Measurements from ENCODE around the gene SF3A1. TPM values are rescaled to one million over a fixed set of nuclear protein-coding genes. Genes with fewer than 3 reads are reported as not detected.

The SF3A1 gene
- polyA plus RNA-seq, 12 donors = 49.9 to 189 (median 71.6) TPM; not detected in 1

DNA sequence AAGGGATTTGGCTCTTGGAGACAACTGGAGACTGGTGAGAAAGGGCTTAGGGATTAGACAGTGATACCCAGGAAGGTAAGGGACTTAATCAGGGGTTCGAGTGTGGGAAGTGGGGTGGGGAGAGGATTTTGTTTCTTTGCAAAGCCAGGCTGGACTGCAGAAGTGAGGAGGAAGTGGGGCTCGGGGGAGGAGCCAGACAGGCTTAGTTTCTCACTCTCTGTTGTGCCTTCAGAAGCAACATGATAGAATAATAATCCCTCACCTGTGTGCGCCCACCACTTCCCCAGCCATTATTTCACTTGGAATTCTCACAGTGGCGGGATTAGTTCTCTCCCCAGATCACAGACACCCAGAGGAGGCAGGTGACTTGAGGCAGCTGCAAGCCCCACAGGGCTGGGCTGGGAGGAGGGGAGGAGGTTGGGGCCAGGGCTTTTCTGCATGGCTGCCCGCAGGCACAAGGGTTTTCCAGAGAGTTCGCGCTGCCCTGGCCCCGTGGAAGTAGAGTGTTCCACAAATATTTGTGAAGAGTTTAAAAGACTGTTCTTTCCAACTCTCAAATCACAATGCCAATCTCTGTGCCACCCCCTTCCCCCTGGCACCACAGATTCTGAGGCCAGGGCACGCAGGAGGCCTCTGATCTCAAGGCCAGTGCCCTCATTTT lies 36.1 kb upstream of the SF3A1 start:
- no peak for DNase-seq

DNA sequence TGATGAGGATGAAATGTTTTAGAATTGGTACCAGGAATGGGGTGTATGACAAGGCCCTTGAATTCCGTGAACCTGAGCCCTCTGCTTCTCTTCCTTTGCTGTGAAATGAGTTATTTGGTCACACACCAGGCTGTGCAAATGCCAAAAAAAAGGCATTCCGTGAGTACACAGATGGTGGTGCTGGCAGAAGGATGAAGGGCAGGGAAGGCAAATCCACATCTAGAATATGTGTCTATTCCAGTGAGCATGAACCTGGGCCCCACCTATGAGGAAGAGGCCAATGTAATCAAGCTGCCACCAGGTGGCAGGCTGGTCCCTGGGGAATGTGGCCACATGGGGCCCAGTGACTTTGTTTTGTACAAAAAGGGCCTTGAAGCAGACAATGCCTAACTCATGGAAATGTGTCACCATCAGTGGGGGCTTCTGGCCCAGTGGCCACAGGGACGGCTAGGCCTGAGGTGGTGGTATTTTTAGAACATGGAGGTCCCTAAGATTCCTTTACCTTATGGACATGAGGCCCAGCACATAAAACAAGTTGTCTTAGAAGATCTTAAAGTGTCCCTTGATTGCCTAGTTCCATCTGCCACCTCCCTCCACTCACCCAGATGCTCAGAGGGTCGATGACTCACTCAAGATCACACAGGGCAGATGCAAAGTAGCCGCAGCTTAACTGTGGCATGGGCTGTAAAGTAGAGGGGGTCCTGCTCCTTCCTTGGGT lies 34.4 kb upstream of the SF3A1 start:
- no peak for DNase-seq

DNA sequence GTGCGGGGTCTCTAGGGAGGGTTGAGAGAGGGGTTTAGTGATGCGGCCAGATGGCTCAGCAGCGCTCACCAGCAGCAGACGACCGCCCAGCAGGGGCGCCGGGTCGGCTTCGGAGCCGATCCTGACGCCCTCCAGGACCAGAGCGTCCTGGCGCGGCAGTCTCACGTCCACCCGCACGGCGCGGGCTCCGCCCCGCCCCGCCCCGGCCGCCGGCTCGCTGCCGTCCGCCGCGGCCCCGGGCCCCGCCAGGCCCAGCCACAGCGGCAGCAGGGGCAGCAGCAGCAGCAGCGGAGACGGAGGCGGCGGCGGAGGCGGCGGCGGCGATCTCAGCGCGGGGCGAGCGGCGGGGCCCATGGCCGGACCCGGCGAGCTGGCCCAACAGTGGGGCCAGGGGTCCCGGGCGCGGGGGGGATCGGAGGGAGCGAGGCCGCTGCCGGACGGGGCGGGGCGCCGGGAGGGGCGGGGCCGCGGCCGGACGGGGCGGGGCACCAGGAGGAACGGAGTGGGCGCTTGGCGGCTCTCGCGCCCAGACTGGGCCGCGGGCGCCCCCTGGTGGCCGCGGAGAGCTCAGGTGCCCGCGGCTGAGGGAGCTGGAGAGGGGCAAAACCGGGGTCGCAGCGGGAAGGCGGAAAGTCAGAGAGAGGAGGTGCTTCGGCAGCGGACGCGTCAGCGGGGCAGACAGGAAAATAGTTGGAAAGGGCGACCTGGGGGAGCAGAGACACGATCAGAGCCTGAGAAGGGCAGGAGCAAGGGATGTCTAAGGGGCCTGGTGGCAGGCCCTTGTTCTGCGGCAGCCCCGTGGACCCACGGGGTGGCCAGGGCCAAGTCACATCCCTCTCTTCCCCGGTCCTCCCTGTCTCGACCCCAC lies 30.5 kb upstream of the SF3A1 start, which contains the start of gene RNF215:
Gene RNF215 (minus strand): TSS at position 452 of the 868 bp plus-strand sequence. CDS start 98 bp downstream, at position 354.
- peak; percentile 84 for DNase-seq

DNA sequence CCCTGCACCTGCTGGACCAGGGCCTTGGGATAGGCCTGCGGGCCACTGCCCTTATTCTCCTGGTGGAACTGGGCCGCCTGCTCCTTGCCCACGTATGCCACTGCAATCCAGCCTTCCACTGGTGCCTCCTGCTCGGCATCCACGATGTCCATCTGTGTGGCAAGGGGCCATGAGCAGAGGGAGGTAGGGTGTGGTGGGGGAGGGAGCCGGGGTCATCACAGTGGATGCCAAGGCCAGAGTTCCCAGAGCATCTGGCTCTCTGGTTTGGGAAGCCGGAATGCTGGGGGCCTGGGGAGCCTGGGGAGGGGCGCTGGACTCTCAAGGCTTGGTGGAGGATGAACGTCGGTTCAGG lies 29.9 kb upstream of the SF3A1 start:
- DNase-seq = no peak

- DNase-seq = no peak
Observed at GRCh38 chr22:30385942-30386341, 29.2 kb upstream of the SF3A1 start.

- no peak for DNase-seq
Observed at GRCh38 chr22:30383061-30383460, 26.4 kb upstream of the SF3A1 start.

DNA sequence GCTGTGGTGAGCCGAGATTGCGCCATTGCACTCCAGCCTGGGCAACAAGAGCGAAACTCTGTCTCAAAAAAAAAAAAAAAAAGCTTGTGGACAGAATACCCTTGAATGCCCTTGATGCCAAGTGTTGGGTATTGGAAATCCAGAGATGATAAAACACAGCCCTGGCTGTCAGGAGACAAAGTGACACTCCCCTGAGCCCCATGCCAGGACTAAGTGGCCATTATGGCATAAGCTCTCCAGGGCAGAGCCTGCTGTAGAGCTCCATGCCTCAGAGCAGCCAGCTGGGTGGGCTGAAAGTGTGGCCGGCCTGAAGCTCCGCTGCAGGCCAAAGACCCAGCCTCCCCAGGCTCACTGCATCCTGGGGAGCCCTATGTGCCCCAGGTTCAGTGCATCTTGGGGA lies 25.6 kb upstream of the SF3A1 start:
- DNase-seq = no peak

DNA sequence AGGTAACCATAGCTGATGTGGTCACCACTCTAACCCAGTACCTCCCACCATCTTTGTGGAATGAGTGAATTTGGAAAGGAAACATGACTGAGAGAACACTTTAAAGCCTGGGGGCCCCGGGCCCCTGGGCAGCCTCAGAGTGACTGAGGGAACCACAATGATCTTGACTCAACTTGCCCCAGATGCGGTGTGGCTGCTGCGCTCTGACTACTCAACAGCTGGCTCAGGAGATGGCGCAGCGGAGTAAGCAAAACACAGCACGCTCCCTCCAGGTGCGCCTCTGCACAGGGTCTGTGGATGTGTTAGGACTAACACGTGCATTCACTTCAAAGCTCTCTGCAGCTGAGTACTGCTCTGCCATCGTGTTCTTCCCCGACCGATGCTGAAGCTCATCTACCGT lies 24.6 kb upstream of the SF3A1 start:
- DNase-seq = no peak

DNA sequence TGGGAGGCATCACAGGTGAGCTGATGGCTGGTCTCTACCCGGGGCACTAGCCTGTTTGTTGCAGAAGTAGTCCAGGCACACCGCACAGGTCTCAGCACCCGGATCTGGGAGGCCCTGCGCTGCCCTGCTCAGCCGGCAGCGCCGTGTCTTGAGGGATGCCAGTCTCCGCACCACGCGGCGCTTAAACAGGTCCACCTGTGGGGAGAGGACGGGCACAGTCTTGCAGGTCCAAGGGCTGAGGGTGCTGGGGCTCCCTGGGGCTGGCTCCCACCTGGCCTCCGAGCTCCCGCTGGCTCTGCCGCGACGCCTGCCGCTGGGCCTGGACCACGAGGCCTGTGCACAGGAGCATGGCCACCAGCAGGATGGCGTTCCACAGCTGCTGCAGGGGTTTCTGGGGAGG lies 23.3 kb upstream of the SF3A1 start:
- no peak for DNase-seq

DNA sequence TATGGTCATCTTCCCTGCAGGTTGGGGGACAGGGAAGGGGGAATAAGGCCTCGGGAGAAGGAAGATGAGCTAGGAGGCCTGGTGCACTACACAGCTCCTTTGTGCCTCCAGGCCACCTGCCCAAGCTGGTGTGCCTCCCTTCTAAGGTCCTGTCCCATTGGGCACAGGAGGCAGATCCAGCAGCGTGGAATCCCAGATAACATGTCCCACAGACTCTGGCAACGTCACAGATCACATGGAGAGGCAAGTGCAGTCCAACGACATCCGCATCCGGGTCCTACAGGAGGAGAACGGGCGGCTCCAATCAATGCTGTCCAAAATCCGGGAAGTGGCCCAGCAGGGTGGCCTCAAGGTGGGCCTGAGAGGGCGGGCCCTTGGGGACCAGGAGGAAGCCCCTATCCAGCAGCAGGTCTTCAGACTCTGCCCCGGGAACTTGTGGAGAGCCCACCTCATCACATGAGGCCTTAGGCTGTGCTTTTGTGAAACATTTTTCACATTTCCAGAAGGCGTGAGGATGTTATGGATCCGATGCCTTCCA lies 18.7 kb upstream of the SF3A1 start:
- DNase-seq = no peak

DNA sequence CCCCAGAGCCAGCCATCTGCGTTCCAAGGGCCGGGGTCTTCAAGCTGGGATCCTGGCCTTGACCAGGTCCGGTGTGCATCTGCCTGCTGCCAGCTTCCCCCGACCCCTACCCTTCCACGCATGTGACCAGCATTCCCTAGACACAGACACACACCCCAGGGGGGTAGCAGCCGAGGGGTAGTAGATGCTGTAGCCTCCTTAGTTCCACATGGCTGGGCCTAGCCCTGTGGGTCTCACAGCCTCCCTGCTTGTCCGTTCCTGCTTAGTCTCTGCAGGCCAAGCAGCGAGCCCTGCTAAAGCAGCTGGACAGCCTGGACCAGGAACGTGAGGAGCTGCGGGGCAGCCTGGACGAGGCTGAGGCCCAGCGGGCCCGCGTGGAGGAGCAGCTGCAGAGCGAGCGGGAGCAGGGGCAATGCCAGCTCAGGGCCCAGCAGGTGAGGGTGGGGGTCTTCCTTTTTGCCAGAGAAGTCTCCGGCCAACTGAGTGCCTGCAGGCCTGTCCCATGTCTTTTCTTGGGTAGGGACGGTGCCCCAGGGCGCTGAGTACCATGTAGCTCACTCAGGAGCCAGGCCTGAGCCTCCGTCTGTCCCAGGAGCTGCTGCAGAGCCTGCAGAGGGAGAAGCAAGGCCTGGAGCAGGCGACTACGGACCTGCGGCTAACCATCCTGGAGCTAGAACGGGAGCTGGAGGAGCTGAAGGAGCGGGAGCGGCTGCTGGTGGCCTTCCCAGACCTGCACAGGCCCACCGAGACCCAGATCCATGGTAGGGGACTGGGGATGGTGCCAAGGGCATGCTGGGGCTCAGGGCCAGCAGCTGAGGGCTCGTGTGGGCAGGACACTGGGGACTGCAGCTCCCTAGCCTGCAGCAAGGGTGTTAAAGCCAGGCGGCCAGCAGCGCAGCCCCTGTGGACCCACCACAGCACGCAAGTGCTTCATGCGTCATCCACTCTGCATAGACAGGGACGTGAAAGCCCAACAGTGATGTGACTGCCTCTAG lies 16.9 kb upstream of the SF3A1 start:
- no peak for DNase-seq

GRCh38 chr22:30372915-30373314 lies 16.2 kb upstream of the SF3A1 start:
- no peak for DNase-seq

DNA sequence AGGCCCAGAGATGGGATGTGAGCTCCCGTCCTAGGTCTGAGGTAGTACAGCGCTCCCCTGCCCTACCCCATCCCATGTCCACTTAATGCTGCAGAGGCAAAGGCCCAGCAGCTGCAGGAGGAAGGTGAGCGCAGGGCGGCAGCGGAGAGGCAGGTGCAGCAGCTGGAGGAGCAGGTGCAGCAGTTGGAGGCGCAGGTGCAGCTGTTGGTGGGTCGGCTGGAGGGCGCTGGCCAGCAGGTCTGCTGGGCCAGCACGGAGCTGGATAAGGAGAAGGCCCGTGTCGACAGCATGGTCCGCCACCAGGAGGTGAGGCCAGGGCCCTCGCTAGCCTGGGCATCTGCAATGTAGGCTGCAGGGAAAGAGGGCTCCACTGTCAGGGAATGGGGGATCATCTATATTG lies 15.3 kb upstream of the SF3A1 start:
- no peak for DNase-seq

DNA sequence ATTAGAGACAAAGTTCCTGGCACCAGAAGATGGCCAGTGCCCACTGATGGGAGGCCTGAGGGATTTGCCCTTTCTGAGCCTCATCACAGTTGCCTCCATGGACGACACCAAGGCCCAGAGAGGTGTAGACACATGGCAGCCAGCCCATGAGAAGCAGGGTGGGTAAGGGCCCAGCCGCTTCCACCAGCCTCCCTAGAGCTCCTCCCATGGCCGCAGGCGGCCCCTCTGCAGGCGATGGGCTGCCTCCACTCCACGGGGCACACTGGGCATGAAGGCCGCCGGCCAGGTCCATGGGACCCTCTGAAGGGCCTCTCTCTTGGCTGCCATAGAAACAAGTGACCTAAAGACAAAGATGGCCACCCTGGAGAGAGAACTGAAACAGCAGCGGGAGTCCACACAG lies 14.6 kb upstream of the SF3A1 start:
- DNase-seq = no peak

DNA sequence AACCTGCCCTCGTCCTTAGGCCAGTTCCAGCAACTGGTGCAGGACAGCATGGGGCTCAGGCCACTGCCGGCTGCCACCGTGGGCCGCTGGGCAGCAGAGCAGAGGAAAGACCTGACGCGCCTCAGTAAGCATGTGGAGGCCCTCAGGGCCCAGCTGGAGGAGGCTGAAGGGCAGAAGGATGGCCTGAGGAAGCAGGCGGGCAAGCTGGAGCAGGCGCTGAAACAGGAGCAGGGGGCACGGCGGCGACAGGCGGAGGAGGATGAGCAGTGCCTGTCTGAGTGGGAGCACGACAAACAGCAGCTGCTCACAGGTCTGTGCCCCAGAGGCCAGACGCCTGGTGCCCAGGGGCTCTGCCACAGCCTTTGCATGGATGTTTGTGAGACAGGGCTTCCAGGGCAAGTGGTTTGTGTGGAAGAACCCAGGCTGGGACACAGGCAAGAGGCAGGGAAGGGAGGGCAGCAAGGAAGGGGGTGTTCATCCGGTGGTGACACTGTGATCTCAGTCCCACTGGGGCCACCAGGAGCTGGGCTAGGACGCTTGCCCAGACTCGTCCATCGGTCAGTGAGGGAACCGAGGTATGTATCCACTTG lies 14.0 kb upstream of the SF3A1 start:
- DNase-seq = no peak

GRCh38 chr22:30368420-30368819 lies 11.7 kb upstream of the SF3A1 start:
- DNase-seq = no peak

DNA sequence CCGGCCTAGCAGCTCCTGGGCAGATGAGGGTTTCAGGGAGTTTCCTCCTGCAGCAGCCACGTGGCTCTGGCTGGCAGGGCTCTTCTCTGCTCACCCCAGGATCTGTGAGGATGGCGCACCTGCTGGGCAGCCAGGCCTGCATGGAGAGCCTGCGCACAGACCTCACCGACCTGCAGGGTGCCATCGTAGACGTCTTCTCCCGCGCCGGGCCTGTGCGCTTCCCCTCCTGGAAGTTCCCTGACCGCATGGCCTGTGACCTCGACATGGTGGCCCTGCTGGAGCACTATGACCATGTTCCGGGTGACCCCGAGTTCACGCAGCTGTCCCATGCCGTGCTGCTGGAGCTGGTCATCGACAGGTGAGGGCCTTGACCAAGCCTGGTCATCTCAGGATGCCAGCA lies 9.2 kb upstream of the SF3A1 start:
- no peak for DNase-seq

DNA sequence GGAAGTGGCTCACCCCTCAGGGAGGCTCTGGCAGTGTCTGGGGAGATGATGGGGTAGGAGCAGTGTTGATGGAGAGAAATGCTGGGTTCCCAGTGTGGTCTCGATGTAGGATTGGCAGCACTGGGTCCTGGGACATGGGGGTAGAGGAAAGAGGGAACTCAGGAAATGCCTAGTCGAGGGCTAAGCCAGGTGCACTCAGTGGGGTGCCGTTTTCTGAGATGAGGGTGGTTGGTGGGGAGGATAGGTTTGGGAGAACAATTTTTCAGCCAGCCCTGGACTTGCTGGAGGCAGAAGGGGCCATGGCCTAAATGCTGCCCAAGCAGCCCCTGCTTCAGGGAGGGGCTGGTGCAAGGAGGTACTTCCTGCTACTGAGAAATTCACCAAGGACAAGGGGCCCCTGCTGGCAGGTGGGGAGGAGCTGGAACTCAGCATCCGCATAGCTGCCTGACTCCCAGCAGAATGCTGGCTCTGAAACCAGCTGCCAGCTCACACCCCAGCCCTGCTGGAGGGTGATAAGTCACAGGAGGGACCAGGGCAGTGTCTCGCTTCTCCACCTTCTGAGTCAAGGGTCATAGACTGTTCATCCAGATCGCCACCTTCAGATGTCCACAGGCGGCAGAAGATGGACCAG lies 6.1 kb upstream of the SF3A1 start:
- no peak for DNase-seq

DNA sequence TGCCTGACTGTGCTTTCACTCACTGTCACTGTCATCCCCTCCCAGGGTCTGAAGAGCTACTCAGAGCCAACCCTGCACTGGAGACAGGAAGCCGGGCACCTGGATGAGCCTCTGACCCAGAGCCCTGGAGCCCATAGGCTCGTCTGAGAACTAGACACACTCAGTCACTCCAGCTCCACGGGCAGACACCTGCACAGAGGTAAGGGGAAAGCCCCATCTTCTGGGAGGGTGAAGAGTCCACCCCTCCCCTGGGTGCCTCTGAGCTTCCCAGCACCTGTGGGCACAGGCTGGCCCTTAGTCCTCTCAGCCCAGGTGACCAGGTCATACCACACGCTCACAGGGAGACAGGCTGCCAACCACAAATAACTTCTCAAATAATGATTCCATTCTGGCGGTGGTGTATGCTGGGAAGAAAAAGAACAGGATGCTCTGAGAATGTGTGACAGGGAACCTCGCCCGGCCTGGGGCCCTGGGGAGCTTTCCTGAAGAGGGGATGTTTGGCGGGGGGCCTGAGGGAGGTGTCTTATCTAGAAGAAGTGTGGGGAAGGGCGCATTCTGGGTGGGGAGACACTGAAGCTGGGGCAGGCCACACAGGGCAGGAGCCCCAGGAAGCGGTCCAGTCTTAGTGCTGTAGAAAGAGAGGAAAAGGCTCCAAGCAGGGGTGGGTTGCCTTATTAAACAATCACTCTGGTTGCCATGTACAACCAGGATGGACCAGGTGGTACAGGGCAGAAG lies 5.4 kb upstream of the SF3A1 start:
- no peak for DNase-seq

GRCh38 chr22:30358541-30358940 lies 1.8 kb upstream of the SF3A1 start:
- no peak for DNase-seq
